SK-N-MC (cell line): ENCODE results near the gene ACTL10.

Experiments
- DNase-seq: peaks from one replicate; pipeline ENCODE4 v3.0.0-alpha.2; 2011; ENCODE audit warnings: low read depth, low spot score
- H3K27ac ChIP-seq: fragments of 200-600 bp; sonication (generic); 2 replicates; pipeline ENCODE4 v1.5.1; 2016; ENCODE audit warnings: mixed run types
- H3K36me3 ChIP-seq: fragments of 200-600 bp; sonication (generic); 2 replicates; pipeline ENCODE4 v1.6.1; 2017; ENCODE audit warnings: antibody characterized with exemption, low read length, mixed read lengths; ENCODE audit not compliant: insufficient read depth
- H3K4me3 ChIP-seq: fragments of 200-600 bp; sonication (generic); 2 replicates; pipeline ENCODE4 v1.5.1; 2016
- H3K9ac ChIP-seq: fragments of 200-600 bp; sonication (generic); 2 replicates; pipeline ENCODE4 v1.8.0; 2017; ENCODE audit warnings: mixed run types, mixed read lengths; ENCODE audit not compliant: insufficient read length
- H3K9me3 ChIP-seq: fragments of 200-600 bp; sonication (generic); 2 replicates; pipeline ENCODE4 v1.6.1; 2017; ENCODE audit warnings: low read depth, mild to moderate bottlenecking, antibody characterized with exemption, low read length, moderate library complexity, mixed read lengths
- EZH2 ChIP-seq: fragments of 200-600 bp; sonication (generic); IDR thresholded peaks from one replicate; pipeline ENCODE4 v1.6.1; 2017; ENCODE audit warnings: antibody characterized with exemption
- FOXP2 ChIP-seq: optimal IDR thresholded peaks from 2 replicates; pipeline ENCODE3; 2011; ENCODE audit warnings: mild to moderate bottlenecking, moderate library complexity; ENCODE audit not compliant: insufficient read depth; ENCODE audit errors: extremely low read length, control extremely low read depth
- POLR2AphosphoS5 ChIP-seq: IDR thresholded peaks from 2 replicates; pipeline ENCODE4 v1.6.1; 2012; ENCODE audit warnings: mild to moderate bottlenecking, low read depth, low read length, borderline replicate concordance

Gene ACTL10

GRCh38 chr20:33653900-33654596, 12.7 kb upstream of the ACTL10 start:
- Histone ChIP-seq H3K9ac (no peak overlapping the region), H3K9me3 (no peaks in the 10 kb centered on the region), H3K36me3 (no peaks in the 10 kb centered on the region), H3K4me3 (no peak overlapping the region), H3K27ac (no peak overlapping the region)
- no peak for TF ChIP-seq FOXP2
- TF ChIP-seq POLR2AphosphoS5 = peak; percentile 7; the same call in 1 of the 2 replicates
- DNase-seq = no peak

- no peak overlapping the region for H3K9ac ChIP-seq
- TF ChIP-seq EZH2 = no peak
- no peak for TF ChIP-seq FOXP2
- no peak for TF ChIP-seq POLR2AphosphoS5
- H3K36me3 ChIP-seq = no peaks in the 10 kb centered on the region
- DNase-seq = no peak
- no peaks in the 10 kb centered on the region for H3K9me3 ChIP-seq
- no peak overlapping the region for H3K4me3 ChIP-seq
- no peak overlapping the region for H3K27ac ChIP-seq
Observed at GRCh38 chr20:33654680-33655161, 12.0 kb upstream of the ACTL10 start.

GRCh38 chr20:33655164-33655563, 11.6 kb upstream of the ACTL10 start:
- Histone ChIP-seq H3K27ac (no peak overlapping the region), H3K9me3 (no peaks in the 10 kb centered on the region), H3K9ac (no peak overlapping the region), H3K4me3 (no peak overlapping the region), H3K36me3 (no peaks in the 10 kb centered on the region)
- TF ChIP-seq EZH2 (no peak), FOXP2 (no peak), POLR2AphosphoS5 (no peak)
- DNase-seq = no peak

- no peak overlapping the region for H3K9ac ChIP-seq
- no peak for DNase-seq
- H3K36me3 ChIP-seq = no peaks in the 10 kb centered on the region
- H3K4me3 ChIP-seq = no peak overlapping the region
- no peak overlapping the region for H3K27ac ChIP-seq
- H3K9me3 ChIP-seq = no peaks in the 10 kb centered on the region
- TF ChIP-seq EZH2 (no peak), POLR2AphosphoS5 (no peak), FOXP2 (no peak)
Observed at GRCh38 chr20:33656010-33656782, 10.5 kb upstream of the ACTL10 start.

- Histone ChIP-seq H3K27ac (no peak overlapping the region), H3K9me3 (no peaks in the 10 kb centered on the region), H3K9ac (no peak overlapping the region), H3K4me3 (no peak overlapping the region), H3K36me3 (no peaks in the 10 kb centered on the region)
- DNase-seq = no peak
- TF ChIP-seq POLR2AphosphoS5 = no peak
- TF ChIP-seq EZH2 = no peak
- TF ChIP-seq FOXP2 = no peak
Observed at GRCh38 chr20:33656783-33657703, 9.7 kb upstream of the ACTL10 start.

GRCh38 chr20:33657704-33658095, 9.0 kb upstream of the ACTL10 start:
- Histone ChIP-seq H3K27ac (no peak overlapping the region), H3K36me3 (no peaks in the 10 kb centered on the region), H3K4me3 (no peak overlapping the region), H3K9me3 (no peaks in the 10 kb centered on the region), H3K9ac (no peak overlapping the region)
- no peak for TF ChIP-seq EZH2
- TF ChIP-seq POLR2AphosphoS5 = no peak; the same call in 1 of the 2 replicates
- TF ChIP-seq FOXP2 = no peak
- no peak for DNase-seq

GRCh38 chr20:33658510-33658909, 8.2 kb upstream of the ACTL10 start:
- Histone ChIP-seq H3K4me3 (no peak overlapping the region), H3K9me3 (no peaks in the 10 kb centered on the region), H3K27ac (no peak overlapping the region), H3K9ac (no peak overlapping the region), H3K36me3 (no peaks in the 10 kb centered on the region)
- DNase-seq = no peak
- TF ChIP-seq POLR2AphosphoS5 (no peak), FOXP2 (no peak), EZH2 (no peak)

- no peaks in the 10 kb centered on the region for H3K9me3 ChIP-seq
- no peak for DNase-seq
- H3K4me3 ChIP-seq = no peak overlapping the region
- H3K9ac ChIP-seq = no peak overlapping the region
- no peak overlapping the region for H3K27ac ChIP-seq
- H3K36me3 ChIP-seq = no peaks in the 10 kb centered on the region
- TF ChIP-seq FOXP2 (no peak), POLR2AphosphoS5 (no peak), EZH2 (no peak)
Observed at GRCh38 chr20:33658929-33659328, 7.8 kb upstream of the ACTL10 start.
